Psoas muscle (tissue), 8 donors: ENCODE data around the gene TOM1. TPM values are rescaled to one million over a fixed set of nuclear protein-coding genes. Genes with fewer than 3 reads are reported as not detected.
A peak's percentile ranks its signal among the peaks of the same experiment; 100 is the strongest.

Experiments
- ATAC-seq, 4 donors: fragments of 200-7000 bp; cut with Tn5 transposase; one replicate each; pipeline ENCODE4 v1.9.1; 2020; ENCODE audit warnings: moderate library complexity in 3 of 4, mild to moderate bottlenecking in 2 of 4
- DNase-seq, 2 donors: peaks; one replicate each; pipeline ENCODE4 v3.0.0-alpha.2; 2020
- H3K27ac ChIP-seq: fragments of 200-600 bp; one replicate; pipeline ENCODE4 v1.8.0; 2022
- H3K27me3 ChIP-seq, 3 donors: fragments of 200-600 bp in 1 of 3; one replicate each; pipeline versions ENCODE4 v1.6.1 to v1.8.0; 2013 to 2022; ENCODE audit warnings: low read length in 2 of 3, mild to moderate bottlenecking in 2 of 3, moderate library complexity in 1 of 3; ENCODE audit not compliant: insufficient read depth in 3 of 3
- H3K36me3 ChIP-seq, 2 donors: fragments of 200-600 bp in 1 of 2; one replicate each; pipeline versions ENCODE4 v1.6.1 to v1.8.0; 2013 to 2022; ENCODE audit warnings: low read depth in 1 of 2, mild to moderate bottlenecking in 1 of 2, moderate library complexity in 1 of 2; ENCODE audit not compliant: insufficient read depth in 1 of 2
- H3K4me1 ChIP-seq: fragments of 200-600 bp; one replicate; pipeline ENCODE4 v1.8.0; 2022
- H3K4me3 ChIP-seq: fragments of 200-600 bp; one replicate; pipeline ENCODE4 v1.8.0; 2022; ENCODE audit warnings: mild to moderate bottlenecking
- H3K9me3 ChIP-seq: fragments of 200-600 bp; one replicate; pipeline ENCODE4 v1.8.0; 2022
- CTCF ChIP-seq: fragments of 200-600 bp; IDR thresholded peaks from one replicate; pipeline ENCODE4 v1.8.0; 2022; ENCODE audit warnings: antibody characterized with exemption
- WGBS, 3 donors: extraction: QIAGEN DNeasy Blood & Tissue Kit; methylation state at CpG; one replicate each; pipeline versions ENCODE4 v1.1.6 to v1.1.7; 2013; 5-methylcytosine and 5-hydroxymethylcytosine counted together
- intact Hi-C, 2 donors: fragments of 100-400 bp; cut with DNase I; formaldehyde crosslinking; loops; one replicate each; pipeline versions ENCODE4 v1.11.0 to v1.14.2; 2022
- polyA plus RNA-seq, 3 donors: library from polyadenylated mRNA; stranded (reverse); fragments of 200-250 nt; gene quantifications; one replicate each; pipeline ENCODE4 v1.2.3, GENCODE V29; 2013
- total RNA-seq, 4 donors: library from RNA; stranded (reverse); fragmentation: NEBNext Ultra II Directional in 2 of 4; extraction: Animal tissue kit (Norgen Biotek cat#: 25700) in 2 of 4; gene quantifications; one replicate each; pipeline versions ENCODE4 v1.2.1 to v1.2.4, GENCODE V29; 2021 to 2023
- donor health status: healthy with polysubstance abuse.
- donor health status: DM: no; HTN: no; CAD: no; lungs with moderate emphysema.
- donor health status: Bipolar disorder and iron deficiency.
- donor health status: healthy.
- donor health status: DM: yes; HTN: yes; CAD: no.
- donor health status: DM: no; HTN: no; CAD: no.
- donor health status: DM: no; HTN: no; CAD: no.
- donor health status: DM: yes; HTN: yes; CAD: no.

TOM1 gene
- total and polyA plus RNA-seq, 7 donors = 69.7 to 187 (median 116) TPM

GRCh38 chr22:35257321-35258190, 42.1 kb upstream of the TOM1 start, which contains the start of gene HMGXB4:
Gene HMGXB4 (plus strand): TSS chr22:35257493. CDS start chr22:35262391, 4,898 bp downstream.
- 0 to 1% (median 0%) methylated on average over 42 to 84 of the region's 84 CpGs for WGBS, 3 donors
- intact Hi-C loops = loop anchor here in 1 of 2 donors (5.0 kb wide), 1 partner anchor 40 kb away; the partner anchor contains the start of gene TOM1
- H3K4me3 ChIP-seq = peak within 1 kb of the TSS; percentile 94
- ATAC-seq (peak; percentile 95 to 98 (median 96)), DNase-seq (peak; percentile 92 to 94)
- peak; percentile 17 for TF ChIP-seq CTCF
- H3K27ac ChIP-seq = peak within 1 kb of the TSS; percentile 97
- no peaks in the 10 kb centered on the region for H3K27me3 ChIP-seq
- H3K9me3 ChIP-seq = no peaks in the 10 kb centered on the region
- H3K36me3 ChIP-seq = peaks cover 0 to 7% of the 10 kb centered on the region in 2 donors
- peaks cover 15% of the 10 kb centered on the region for H3K4me1 ChIP-seq

GRCh38 chr22:35258191-35258988, 41.3 kb upstream of the TOM1 start:
- Histone ChIP-seq H3K4me1 (peaks cover 15% of the 10 kb centered on the region), H3K27ac (peak overlapping the region; percentile 97), H3K4me3 (peak overlapping the region; percentile 94), H3K9me3 (no peaks in the 10 kb centered on the region), H3K27me3 (no peaks in the 10 kb centered on the region), H3K36me3 (peaks cover 0 to 14% of the 10 kb centered on the region in 2 donors)
- intact Hi-C loops = loop anchor here in 1 of 2 donors (5.0 kb wide), 1 partner anchor 39 kb away; the partner anchor contains the start of gene TOM1
- no peak for TF ChIP-seq CTCF
- WGBS, 3 donors = 25 to 31% (median 27%) methylated on average over 23 of the region's 23 CpGs
- ATAC-seq (no peak), DNase-seq (no peak)

GRCh38 chr22:35264986-35265385, 34.7 kb upstream of the TOM1 start:
- no peaks in the 10 kb centered on the region for H3K4me1 ChIP-seq
- ATAC-seq = no peak

GRCh38 chr22:35266277-35266676, 33.4 kb upstream of the TOM1 start:
- no peak overlapping the region for H3K27ac ChIP-seq
- H3K4me1 ChIP-seq = no peaks in the 10 kb centered on the region
- intact Hi-C loops = no loop called here
- H3K4me3 ChIP-seq = no peak overlapping the region
- H3K36me3 ChIP-seq = peaks cover 18 to 90% of the 10 kb centered on the region in 2 donors
- H3K9me3 ChIP-seq = no peaks in the 10 kb centered on the region
- no peak for TF ChIP-seq CTCF
- ATAC-seq (no peak), DNase-seq (no peak)
- 89 to 95% (median 94%) methylated on average over 3 of the region's 3 CpGs for WGBS, 3 donors
- H3K27me3 ChIP-seq = no peaks in the 10 kb centered on the region

More at GRCh38 chr22:35264986-35265385, 34.7 kb upstream of the TOM1 start:
- no peaks in the 10 kb centered on the region for H3K27me3 ChIP-seq
- no peak for DNase-seq
- TF ChIP-seq CTCF = no peak
- H3K27ac ChIP-seq = no peak overlapping the region
- H3K36me3 ChIP-seq = peaks cover 18 to 78% of the 10 kb centered on the region in 2 donors
- intact Hi-C loops = no loop called here
- no peaks in the 10 kb centered on the region for H3K9me3 ChIP-seq
- no peak overlapping the region for H3K4me3 ChIP-seq
- 91 to 95% (median 93%) methylated on average over 7 of the region's 7 CpGs for WGBS, 3 donors
